Left cardiac atrium (tissue), 4 donors: ENCODE data around the gene TMOD1. TPM values are rescaled to one million over a fixed set of nuclear protein-coding genes. Genes with fewer than 3 reads are reported as not detected.
"Not testable (repeated sequence)": the region's sequence is repeated elsewhere in the genome, so short reads cannot be mapped to it uniquely, and the experiment has no call there.

Experiments
- ATAC-seq, 2 donors: fragments of 200-7000 bp; cut with Tn5 transposase; one replicate each; pipeline ENCODE4 v1.9.1; 2020; ENCODE audit warnings: mild to moderate bottlenecking in 2 of 2, moderate library complexity in 2 of 2
- DNase-seq: peaks from one replicate; pipeline ENCODE4 v3.0.0-alpha.2; 2020
- intact Hi-C, 2 donors: fragments of 100-400 bp; cut with DNase I; formaldehyde crosslinking; loops; one replicate each; pipeline versions ENCODE4 v1.14.1 to v1.15.1; 2022 to 2023
- long read RNA-seq: library from polyadenylated mRNA; unstranded; transcript quantifications from one replicate; pipeline ENCODE4 v2.0.0, GENCODE V29; 2021
- total RNA-seq, 2 donors: library from RNA; stranded (reverse); fragmentation: NEBNext Ultra II Directional; extraction: Animal tissue kit (Norgen Biotek cat#: 25700); gene quantifications; one replicate each; pipeline ENCODE4 v1.2.1, GENCODE V29; 2021
- donor health status: DM: no; HTN: yes; CAD: no.
- donor health status: DM: no; HTN: yes; CAD: no; lungs with severe emphysema.
- donor health status: DM: yes; HTN: yes; CAD: no.
- donor health status: Dilated cardiomyopathy.

The TMOD1 gene
- 100 to 1,000 TPM; 142 to 149 TPM for total RNA-seq
- long read RNA-seq, transcript TMOD1-201 (10 exons, 3,343 nt): major isoform, 308 of 491 reads
- long read RNA-seq, partial matches to known transcripts: 163 of 491 reads
- long read RNA-seq, other reads (novel, unspliced or antisense): 20 of 491 reads

DNA sequence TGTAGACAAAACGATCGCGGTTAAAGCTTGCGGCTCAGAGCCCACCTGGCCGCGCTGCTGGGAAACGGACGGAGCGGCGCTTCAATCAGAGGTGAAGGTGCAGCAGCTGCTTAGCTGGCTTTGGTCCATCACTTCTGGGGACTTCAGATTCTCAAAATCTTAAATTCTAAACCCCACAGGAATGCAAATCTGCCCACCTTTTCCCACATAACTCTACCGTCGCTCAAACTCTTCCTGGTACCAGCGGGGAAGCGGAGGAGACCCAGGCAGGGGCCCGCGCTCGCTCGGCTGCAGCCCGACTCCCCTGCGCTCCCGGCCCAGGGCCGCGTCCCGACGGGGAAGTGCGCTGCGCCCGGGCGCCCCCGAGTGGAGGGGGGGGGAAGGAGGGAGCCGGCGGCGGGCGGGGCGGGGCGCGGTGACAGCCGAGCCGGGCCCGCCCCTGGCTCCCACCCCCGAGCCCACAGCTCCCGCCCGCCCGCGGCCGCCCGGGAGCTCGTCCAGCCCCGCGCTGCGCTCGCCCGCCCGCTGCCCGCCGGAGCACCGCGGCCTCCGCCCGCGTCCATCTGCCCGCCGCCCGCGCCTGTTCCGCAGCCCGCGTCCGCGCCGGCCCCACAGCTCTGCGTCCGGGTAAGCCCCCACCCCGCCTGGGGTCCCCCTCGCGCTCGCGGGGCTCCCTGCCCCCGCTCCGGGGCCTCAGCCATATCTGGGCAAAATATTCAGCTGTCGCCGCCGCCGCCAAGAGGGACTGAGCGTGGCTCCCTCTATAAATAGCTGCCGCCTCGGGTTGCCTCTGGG lies at the start of gene TMOD1:
Gene TMOD1, plus strand, starts transcription at position 490 of the 795 bp plus-strand sequence. CDS start 22,523 bp downstream, outside the sequence.
- intact Hi-C loops: loop anchor here (5.0 kb wide), 2 partner anchors 36 to 56 kb away; no protein-coding TSS in a partner anchor
- peak; percentile 83 for DNase-seq
- peak; percentile 79 to 87 for ATAC-seq

DNA sequence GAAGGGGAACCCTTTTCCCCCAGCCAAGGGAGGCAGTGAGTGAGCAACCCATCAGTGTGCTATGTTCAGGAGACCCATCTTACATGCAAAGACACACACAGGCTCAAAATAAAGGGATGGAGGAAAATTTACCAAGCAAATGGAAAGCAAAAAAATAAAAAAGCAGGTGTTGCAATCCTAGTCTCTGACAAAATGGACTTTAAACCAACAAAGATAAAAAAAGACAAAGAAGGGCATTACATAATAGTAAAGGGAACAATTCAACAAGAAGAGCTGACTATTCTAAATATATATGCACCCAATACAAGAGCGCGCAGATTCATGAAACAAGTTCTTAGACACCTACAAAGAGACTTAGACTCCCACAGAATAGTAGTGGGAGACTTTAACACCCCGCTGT lies 47.9 kb upstream of the TMOD1 start:
- ATAC-seq, DNase-seq, intact Hi-C loops: not testable (repeated sequence)

DNA sequence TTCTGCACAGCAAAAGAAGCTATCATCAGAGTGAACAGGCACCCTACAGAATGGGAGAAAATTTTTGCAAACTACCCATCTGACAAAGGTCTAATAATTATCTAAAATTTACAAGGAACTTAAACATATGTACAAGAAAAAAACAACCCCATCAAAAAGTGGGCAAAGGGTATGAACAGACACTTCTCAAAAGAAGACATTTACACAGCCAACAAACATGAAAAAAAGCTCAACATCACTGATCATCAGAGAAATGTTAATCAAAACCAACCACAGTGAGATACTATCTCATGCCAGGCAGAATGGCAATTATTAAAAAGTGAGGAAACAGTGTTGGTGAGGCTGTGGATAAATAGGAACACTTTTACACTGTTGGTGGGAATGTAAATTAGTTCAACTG lies 44.6 kb upstream of the TMOD1 start:
- ATAC-seq, intact Hi-C loops, DNase-seq: not testable (repeated sequence)

DNA sequence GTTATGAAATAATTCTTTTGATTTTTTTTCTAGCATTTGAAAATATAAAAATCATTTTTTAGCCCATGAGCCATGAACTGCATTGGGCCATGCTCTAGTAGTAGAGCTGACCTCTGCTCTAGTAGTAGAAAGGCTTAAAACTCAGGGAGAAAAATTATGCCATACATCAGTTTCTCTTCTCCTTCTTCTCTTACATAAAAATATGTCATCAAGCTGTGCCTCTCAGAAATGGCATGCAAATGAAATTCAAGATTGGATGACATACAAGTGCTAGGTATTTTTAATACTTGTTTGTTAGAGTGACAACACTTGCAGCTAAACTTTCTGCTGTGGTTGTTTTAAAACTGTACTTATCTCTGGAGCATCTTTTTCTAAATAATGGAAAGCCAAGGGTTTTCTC lies 42.1 kb upstream of the TMOD1 start:
- ATAC-seq (no peak), DNase-seq (no peak)
- intact Hi-C loops: no loop called here

DNA sequence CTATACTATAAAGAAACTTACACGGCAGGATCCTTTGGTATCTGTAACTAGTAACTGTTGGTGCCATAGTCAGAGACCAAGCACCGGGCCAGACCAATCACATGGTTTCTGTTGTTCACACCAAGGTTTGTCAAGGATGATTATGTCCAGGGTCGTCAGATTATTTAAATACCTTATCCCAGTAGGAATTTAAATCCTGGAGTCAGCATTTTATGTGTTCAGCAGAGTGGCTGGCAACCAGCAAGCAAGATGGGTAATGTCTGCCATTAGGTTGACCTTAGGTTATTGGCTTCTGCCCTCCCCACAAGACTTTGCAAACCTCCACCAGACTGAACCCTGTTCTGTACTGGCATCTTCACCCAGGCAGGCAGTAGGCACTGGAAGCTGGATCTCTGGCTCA lies 39.3 kb upstream of the TMOD1 start:
- DNase-seq: no peak
- intact Hi-C loops: loop anchor here (5.0 to 10.0 kb wide), 2 partner anchors 50 to 803 kb away; partner anchors contain the start of gene TDRD7 (in 1 of the 2)
- no peak for ATAC-seq

DNA sequence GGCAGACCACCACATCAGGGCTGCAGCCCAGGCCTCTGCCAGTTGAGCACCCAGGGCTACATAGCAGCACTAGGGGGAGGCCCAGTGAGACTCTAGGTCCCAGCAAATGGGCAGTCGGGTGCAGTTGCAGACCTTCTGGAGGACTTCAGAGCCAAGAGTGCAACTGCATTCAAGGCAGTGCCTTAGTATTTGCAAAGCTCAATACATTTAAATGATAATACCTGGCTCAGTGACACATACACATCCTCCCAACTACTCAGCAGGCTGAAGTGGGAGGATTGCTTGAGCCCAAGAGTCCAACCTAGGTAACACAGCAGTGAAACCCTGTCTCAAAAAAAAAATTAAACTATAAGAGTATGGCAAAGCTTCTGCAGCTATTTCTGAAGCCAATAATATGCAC lies 38.6 kb upstream of the TMOD1 start:
- intact Hi-C loops: loop anchor here (5.0 to 10.0 kb wide), 2 partner anchors 51 to 802 kb away; partner anchors contain the start of gene TDRD7 (in 1 of the 2)
- ATAC-seq: no peak
- DNase-seq: no peak

DNA sequence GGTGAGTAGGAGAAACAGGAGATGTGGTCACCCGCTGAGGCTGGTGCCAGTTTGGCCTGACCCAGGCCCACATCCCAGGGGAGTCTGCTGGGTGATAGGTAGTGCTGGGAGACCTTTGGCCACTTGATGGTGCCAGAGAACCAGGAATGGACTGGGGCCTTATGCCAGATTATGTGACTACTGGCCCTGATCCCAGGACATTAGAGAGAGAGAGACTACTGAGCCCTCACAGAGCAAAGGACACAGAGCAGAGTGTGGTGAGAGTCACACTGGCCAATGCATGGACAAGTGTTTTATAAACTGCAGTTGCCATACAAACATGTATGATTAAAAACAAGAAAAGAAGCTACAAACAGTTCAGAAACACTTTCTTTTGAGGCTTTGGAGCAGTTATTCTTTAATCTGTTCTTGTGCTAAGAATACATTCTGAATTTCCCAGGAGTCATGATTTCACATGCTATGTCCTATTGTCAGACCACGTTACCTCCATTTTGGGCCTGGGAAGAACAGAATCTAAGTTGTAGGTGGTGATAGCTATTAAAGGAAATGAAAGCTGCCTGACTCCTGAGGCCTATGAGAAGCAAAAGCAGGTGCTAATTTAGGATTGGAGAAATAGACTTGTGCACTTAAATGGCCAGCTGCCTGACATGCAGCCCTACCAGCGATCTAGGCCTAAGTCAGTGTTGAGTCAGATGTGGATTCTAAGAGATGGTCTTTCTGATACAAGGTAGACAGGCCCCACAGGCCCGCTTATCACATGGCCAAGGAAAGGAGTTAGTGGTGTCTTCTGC lies 32.6 kb upstream of the TMOD1 start:
- intact Hi-C loops: loop anchor here (1.0 to 10.0 kb wide), 4 partner anchors 130 to 796 kb away; no protein-coding TSS in a partner anchor
- ATAC-seq: peak; percentile 97 to 98
- DNase-seq: peak; percentile 76

DNA sequence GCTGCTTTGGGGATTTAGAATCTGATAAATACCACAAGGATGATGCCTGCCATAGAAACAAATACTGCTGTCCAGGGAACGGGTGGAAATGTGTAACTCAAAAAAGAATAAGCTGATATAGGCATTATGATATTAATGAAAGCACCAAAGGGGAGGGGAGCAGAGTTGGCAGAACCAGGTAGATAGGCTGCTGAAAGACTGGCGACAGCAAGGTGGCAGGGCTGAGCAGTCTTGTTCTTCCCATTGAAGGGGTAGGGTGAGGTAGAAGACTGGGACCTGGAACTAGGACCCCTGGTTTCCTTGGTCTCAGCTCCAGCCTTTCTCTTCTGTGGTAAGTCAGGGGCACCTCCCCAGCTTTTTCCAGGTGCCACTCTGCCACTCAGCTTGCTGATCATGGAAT lies 31.4 kb upstream of the TMOD1 start:
- DNase-seq: no peak
- intact Hi-C loops: no loop called here
- ATAC-seq: peak in 1 of 2 donors; percentile 35

DNA sequence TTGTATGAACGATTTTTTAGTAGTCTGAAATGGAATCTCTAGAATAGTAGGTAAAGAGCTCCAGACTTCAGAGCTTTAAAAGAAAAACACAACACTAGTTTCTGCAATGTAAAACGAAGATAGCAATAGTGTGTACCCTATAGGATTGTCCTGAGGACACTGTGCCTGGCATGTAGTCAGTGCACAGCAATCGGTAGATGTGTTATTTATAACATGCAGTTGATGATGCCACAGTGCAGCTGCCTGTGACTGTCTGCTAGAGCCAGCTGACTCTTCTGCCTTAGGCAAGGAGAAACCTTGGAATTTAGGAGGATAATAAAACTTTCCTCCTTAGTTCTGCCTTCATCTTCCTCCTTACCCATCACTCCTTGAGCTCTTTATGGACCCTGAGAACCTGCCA lies 27.7 kb upstream of the TMOD1 start:
- intact Hi-C loops: no loop called here
- ATAC-seq: no peak
- DNase-seq: no peak

DNA sequence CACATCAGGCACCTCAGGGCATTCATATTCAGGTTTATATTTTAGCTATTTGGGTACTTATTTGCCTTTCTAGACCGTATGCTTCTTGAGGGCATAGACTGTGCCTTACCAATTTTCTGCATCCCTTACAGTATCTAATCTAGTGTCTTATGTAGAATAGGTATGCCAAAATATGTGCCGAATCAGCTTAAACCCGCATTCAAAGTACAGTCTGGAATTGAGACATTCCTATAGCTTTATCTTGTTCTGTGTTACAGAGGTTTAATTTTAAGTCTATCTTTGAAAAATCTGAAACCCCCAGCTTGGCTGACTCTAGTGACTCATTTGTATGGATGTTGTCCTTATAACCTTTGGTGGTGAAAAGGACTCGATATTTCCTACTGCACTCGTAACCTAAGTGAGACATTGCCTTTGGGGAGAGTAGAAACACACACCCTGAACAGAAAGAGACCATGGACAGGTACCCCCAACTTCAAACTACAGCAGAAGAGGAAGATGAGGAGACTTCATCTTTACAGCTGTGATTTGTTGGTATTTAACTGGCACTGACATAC lies 27.0 kb upstream of the TMOD1 start:
- ATAC-seq: no peak
- intact Hi-C loops: no loop called here

DNA sequence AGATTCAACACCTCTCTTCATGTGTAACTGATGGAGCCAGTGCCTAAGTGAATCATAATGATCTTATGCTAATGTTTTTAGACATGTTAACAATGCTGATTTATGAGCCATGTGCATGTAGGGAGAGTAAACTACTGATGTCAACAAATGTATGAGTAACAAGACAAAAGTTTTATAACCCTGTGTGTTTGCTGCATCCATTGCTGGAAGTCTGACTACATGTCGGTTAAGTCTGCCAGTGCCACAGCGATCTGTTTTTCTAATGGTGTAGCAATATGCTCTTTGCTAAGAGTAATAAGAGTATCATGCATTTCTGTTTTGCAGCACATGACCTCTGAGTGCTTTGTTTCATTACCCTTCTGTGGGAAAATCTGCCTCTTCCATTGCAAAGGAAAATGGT lies 26.4 kb upstream of the TMOD1 start:
- ATAC-seq (no peak), DNase-seq (no peak)
- intact Hi-C loops: no loop called here

More for the DNA sequence above, 27.0 kb upstream of the TMOD1 start:
- DNase-seq: no peak

DNA sequence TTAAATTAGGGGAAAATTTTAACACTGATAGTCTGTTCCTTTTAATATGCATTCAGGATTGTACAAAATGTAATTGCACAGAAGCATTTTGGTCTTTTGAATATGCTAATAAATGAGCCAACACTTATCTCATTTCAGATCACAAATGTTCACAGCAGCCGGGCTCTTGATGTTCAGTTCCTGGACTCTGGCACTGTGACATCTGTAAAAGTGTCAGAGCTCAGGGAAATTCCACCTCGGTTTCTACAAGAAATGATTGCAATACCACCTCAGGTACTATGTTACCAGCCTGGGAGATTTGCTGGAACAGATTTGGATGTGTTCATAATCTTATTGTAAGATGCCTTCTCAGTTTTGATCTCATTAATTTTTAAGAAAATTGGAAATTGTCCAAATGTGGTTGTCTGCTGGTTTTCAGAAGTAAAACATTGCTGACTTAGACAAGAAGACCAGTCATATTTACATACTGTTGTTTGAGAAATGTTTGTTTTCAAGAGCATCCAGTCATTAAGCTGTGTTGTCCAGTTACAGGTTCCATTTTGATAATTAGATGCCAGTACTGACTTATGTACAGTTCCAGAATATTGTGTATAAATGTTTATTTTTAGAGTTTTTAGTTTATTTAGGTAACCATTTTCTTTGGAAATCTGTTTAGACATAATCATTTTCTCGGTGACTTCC lies 23.0 kb upstream of the TMOD1 start:
- ATAC-seq: no peak
- no peak for DNase-seq
- intact Hi-C loops: no loop called here

DNA sequence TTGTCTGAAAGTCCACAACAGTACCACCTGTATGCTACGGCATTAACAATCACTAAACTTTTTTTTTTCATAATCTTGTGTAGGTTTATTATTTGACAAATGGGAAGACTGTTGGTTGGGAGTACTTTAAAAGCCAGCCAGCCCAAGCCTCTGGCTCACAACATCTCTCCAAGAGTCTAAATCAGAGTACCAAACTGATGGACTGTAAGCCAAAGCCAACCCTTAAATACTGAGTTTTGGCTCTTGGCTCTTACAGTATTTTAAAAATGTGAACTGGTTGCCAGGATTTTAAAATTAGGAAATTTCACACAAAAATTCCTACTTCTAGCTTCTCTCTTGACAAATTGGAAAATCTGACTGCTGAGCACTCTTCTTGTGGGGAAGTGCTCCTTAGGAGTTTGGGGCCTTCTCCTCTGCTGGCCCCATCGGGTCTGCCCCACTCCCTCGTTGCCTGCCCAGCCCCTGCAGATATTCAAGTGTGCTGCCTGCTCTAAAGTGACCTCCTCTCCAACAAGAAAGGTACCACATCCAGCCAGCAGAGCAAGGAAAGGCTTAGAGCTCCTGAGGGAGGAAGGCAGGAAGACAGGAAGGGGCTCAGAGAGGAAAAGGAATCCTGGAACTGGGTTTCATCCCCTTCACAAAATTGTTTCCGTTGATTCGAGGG lies 21.8 kb upstream of the TMOD1 start:
- ATAC-seq: peak; percentile 47 to 87
- DNase-seq: no peak
- intact Hi-C loops: no loop called here

DNA sequence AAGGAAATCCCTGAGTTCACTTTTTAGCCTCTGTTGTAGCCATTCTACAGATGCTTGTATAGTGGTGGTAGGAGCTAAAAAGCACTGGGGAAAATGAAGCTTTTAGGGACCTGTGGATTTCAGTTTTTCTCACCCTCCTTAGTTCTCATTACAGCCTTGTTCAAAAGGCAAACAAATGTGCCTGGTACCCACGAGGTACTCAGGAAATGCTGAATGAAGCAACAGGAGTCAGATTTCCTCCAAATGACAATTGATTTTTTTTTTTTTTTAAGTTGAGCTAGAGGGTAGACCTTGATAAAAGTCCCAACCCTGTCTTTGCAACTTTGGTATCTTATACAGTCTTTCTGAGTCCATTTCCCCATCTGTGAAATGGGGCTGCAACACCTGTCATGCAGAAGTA lies 21.3 kb upstream of the TMOD1 start:
- intact Hi-C loops: no loop called here
- DNase-seq (no peak), ATAC-seq (no peak)

DNA sequence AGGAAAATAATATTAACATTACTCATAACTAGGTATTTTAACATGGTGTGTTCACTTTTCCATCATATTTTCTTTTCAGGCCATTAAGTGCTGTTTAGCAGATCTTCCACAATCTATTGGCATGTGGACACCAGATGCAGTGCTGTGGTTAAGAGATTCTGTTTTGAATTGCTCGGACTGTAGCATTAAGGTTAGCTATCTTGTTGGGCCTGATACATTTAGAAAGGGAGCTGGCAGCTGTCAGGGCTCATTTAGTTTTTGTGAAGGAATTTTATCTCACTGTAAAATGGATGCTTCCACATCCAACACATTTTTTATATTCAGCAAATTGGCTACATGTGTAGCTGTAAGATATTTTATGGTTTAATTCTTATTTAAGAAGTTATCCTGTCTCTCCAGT lies 20.7 kb upstream of the TMOD1 start:
- intact Hi-C loops: no loop called here
- DNase-seq (no peak), ATAC-seq (no peak)

DNA sequence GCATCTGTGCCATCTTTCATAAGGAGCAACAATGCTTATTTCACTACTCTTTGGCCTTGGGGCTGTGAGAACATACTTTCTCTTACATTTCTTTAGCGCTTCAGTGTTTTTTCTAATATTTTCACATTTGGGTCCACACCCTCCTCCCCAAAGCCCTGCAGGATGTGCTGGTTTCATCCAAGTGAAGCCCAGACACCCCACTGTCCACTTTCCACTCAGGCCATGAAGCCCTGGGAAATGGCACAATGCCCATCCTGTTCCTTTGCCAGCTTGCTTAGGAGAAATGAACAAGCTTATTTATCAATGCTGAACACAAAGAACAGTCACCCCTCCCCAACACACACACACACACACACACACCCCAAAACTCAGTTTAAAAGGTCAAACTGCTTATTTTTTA lies 17.3 kb upstream of the TMOD1 start:
- ATAC-seq (no peak), DNase-seq (peak; percentile 57)
- intact Hi-C loops: no loop called here

DNA sequence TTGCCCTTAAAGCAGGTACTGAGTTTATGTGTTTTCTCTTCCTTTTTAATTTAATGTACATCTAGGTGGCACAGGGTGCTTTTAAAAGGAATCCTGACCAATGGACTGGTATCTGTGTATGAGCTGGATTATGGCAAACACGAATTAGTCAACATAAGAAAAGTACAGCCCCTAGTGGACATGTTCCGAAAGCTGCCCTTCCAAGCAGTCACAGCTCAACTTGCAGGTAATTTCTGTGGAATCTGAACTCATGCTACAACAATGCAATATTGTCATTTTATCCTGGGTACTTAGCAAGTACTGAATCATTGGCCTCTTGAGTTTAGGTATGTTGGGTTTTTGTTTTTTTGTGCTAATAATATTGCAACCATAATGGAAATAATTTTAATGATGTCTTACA lies 14.4 kb upstream of the TMOD1 start:
- ATAC-seq (no peak), DNase-seq (no peak)
- intact Hi-C loops: no loop called here

DNA sequence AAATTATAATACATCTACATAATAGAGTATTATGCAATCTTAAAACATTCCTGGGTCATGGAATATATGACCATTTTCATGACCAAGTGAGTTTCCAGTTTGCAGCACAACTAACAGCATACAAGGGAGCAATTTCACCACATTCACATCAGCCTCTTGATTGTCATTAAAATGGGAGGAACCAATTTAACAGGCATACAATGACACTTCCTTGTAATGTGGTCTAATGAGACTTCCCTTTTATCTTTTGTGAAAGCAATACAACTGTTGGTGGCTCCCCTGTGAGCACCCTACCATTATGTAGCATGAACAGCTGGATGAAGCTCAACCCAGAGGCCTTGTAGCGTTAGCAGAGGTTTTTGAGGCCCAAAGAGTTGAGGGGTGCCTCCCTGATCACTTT lies 13.6 kb upstream of the TMOD1 start:
- ATAC-seq: no peak
- DNase-seq: no peak
- intact Hi-C loops: no loop called here
